Esophagus squamous epithelium (tissue), 4 donors: ENCODE measurements around the gene GCNT1.

ENCODE experiments used
- POLR2A ChIP-seq, 4 donors: fragments of 450-650 bp; IDR thresholded peaks; one replicate each; pipeline ENCODE4 v1.6.1; 2017; ENCODE audit warnings: antibody characterized with exemption in 4 of 4, mild to moderate bottlenecking in 4 of 4, moderate library complexity in 3 of 4
- TF ChIP-seq, protein P1 (sequence below), 6 experiments: fragments of 450-650 bp in 4 of 6; fragments of 200-600 bp in 2 of 6; sonication (generic) in 2 of 6; IDR thresholded peaks; one replicate each; pipeline ENCODE4 v1.5.1; 2016 to 2019; ENCODE audit warnings: antibody characterized with exemption in 6 of 6, mild to moderate bottlenecking in 4 of 6, moderate library complexity in 4 of 6

DNA sequence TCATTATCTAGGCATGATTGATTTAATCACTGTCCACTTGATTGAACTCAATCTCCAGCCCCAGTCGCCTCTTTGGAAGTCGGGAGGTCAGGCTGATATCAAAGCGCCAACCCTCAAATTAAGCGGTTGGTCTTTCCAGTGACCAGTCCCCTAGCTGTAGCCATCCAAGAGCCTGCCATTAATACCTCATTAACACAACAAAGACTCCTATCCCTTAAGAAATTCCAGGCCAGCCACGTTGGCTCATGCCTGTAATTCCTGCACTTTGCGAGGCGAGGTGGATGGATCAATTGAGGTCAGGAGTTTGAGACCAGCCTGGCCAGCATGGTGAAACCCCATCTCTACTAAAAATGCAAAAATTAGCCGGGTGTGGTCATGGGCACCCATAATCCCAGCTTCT is 27.4 kb upstream of the GCNT1 start:
- TF ChIP-seq, protein P1, sequence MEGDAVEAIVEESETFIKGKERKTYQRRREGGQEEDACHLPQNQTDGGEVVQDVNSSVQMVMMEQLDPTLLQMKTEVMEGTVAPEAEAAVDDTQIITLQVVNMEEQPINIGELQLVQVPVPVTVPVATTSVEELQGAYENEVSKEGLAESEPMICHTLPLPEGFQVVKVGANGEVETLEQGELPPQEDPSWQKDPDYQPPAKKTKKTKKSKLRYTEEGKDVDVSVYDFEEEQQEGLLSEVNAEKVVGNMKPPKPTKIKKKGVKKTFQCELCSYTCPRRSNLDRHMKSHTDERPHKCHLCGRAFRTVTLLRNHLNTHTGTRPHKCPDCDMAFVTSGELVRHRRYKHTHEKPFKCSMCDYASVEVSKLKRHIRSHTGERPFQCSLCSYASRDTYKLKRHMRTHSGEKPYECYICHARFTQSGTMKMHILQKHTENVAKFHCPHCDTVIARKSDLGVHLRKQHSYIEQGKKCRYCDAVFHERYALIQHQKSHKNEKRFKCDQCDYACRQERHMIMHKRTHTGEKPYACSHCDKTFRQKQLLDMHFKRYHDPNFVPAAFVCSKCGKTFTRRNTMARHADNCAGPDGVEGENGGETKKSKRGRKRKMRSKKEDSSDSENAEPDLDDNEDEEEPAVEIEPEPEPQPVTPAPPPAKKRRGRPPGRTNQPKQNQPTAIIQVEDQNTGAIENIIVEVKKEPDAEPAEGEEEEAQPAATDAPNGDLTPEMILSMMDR (IDR thresholded peaks at IDR 0.05), result no peak
- no peak for TF ChIP-seq POLR2A (IDR thresholded peaks at IDR 0.05)
